H9 (cell line): ENCODE results near the gene PLEK2. TPM values are rescaled to one million over a fixed set of nuclear protein-coding genes. Genes with fewer than 3 reads are reported as not detected.

Experiments used
- DNase-seq: peaks from one replicate; pipeline ENCODE4 v3.0.0-alpha.2; 2017
- H2AFZ ChIP-seq: one replicate; pipeline ENCODE4 v1.6.1; 2013; ENCODE audit warnings: mild to moderate bottlenecking, low read length, control low read depth, moderate library complexity
- H2AK5ac ChIP-seq: 2 replicates; pipeline ENCODE4 v1.6.1; 2013; ENCODE audit warnings: low read length, control low read depth, mixed read lengths; ENCODE audit not compliant: insufficient read length
- H2BK120ac ChIP-seq: one replicate; pipeline ENCODE4 v1.6.1; 2013; ENCODE audit warnings: low read depth, mild to moderate bottlenecking, low read length, control low read depth, inconsistent platforms; ENCODE audit not compliant: poor library complexity, severe bottlenecking
- H2BK12ac ChIP-seq: 2 replicates; pipeline ENCODE4 v1.6.1; 2013; ENCODE audit warnings: low read length, control low read depth, mixed read lengths, low read depth; ENCODE audit not compliant: insufficient read length
- H2BK15ac ChIP-seq: 2 replicates; pipeline ENCODE4 v1.6.1; 2013; ENCODE audit warnings: low read depth, low read length, control low read depth
- H2BK20ac ChIP-seq: one replicate; pipeline ENCODE4 v1.6.1; 2013; ENCODE audit warnings: low read depth, mild to moderate bottlenecking, low read length, control low read depth, inconsistent platforms; ENCODE audit not compliant: poor library complexity, severe bottlenecking
- H2BK5ac ChIP-seq: 2 replicates; pipeline ENCODE4 v1.6.1; 2013; ENCODE audit warnings: low read length, control low read depth, mixed read lengths; ENCODE audit not compliant: insufficient read length
- H3K14ac ChIP-seq: 2 replicates; pipeline ENCODE4 v1.6.1; 2013; ENCODE audit warnings: low read length, control low read depth; ENCODE audit not compliant: insufficient read depth
- H3K18ac ChIP-seq: 2 replicates; pipeline ENCODE4 v1.6.1; 2013; ENCODE audit warnings: low read depth, mild to moderate bottlenecking, mixed read lengths, low read length, control low read depth; ENCODE audit not compliant: insufficient read length
- H3K23ac ChIP-seq: 2 replicates; pipeline ENCODE4 v1.6.1; 2013; ENCODE audit warnings: low read length, control low read depth, mixed read lengths, low read depth; ENCODE audit not compliant: insufficient read length
- H3K23me2 ChIP-seq: 2 replicates; pipeline ENCODE4 v1.6.1; 2013; ENCODE audit warnings: low read depth, mild to moderate bottlenecking, mixed read lengths, low read length, control low read depth; ENCODE audit not compliant: insufficient read length, poor library complexity, severe bottlenecking
- H3K27ac ChIP-seq: 2 replicates; pipeline ENCODE4 v1.5.1; 2013; ENCODE audit warnings: low read length, control low read depth, mixed read lengths, low read depth; ENCODE audit not compliant: insufficient read length
- H3K27me3 ChIP-seq: 2 replicates; pipeline ENCODE4 v1.6.1; 2013; ENCODE audit warnings: low read length, control low read depth, inconsistent platforms; ENCODE audit not compliant: insufficient read depth
- H3K4ac ChIP-seq: 2 replicates; pipeline ENCODE4 v1.6.1; 2013; ENCODE audit warnings: low read depth, mild to moderate bottlenecking, control low read depth, inconsistent platforms, low read length, moderate library complexity
- H3K4me1 ChIP-seq: 2 replicates; pipeline ENCODE4 v1.6.1; 2013; ENCODE audit warnings: low read length, control low read depth, inconsistent platforms; ENCODE audit not compliant: insufficient read depth
- H3K4me2 ChIP-seq: 2 replicates; pipeline ENCODE4 v1.6.1; 2013; ENCODE audit warnings: low read length, control low read depth, mixed read lengths; ENCODE audit not compliant: insufficient read length, insufficient read depth
- H3K56ac ChIP-seq: 2 replicates; pipeline ENCODE4 v1.6.1; 2013; ENCODE audit warnings: low read depth, mild to moderate bottlenecking, mixed read lengths, low read length, control low read depth; ENCODE audit not compliant: insufficient read length
- H3K79me1 ChIP-seq: 2 replicates; pipeline ENCODE4 v1.6.1; 2013; ENCODE audit warnings: low read depth, mild to moderate bottlenecking, moderate library complexity, low read length, control low read depth, inconsistent platforms; ENCODE audit not compliant: insufficient read depth, poor library complexity, severe bottlenecking
- H3K79me2 ChIP-seq: 2 replicates; pipeline ENCODE4 v1.6.1; 2013; ENCODE audit warnings: low read length, control low read depth, inconsistent platforms; ENCODE audit not compliant: insufficient read depth
- H3K9ac ChIP-seq: 2 replicates; pipeline ENCODE4 v1.6.1; 2013; ENCODE audit warnings: low read length, control low read depth, mixed read lengths; ENCODE audit not compliant: insufficient read length; ENCODE audit errors: extremely low read depth
- H3K9me3 ChIP-seq: one replicate; pipeline ENCODE4 v1.6.1; 2013; ENCODE audit warnings: low read depth, low read length, inconsistent platforms; ENCODE audit not compliant: control insufficient read depth
- H3T11ph ChIP-seq: one replicate; pipeline ENCODE4 v1.6.1; 2013; ENCODE audit warnings: mild to moderate bottlenecking, low read length, control low read depth, inconsistent platforms
- H4K20me1 ChIP-seq: one replicate; pipeline ENCODE4 v1.6.1; 2013; ENCODE audit not compliant: control insufficient read depth, insufficient read length, insufficient read depth
- H4K5ac ChIP-seq: 2 replicates; pipeline ENCODE4 v1.6.1; 2013; ENCODE audit warnings: low read depth, mild to moderate bottlenecking, mixed read lengths, low read length, control low read depth; ENCODE audit not compliant: insufficient read length
- H4K8ac ChIP-seq: replicated peaks from 2 replicates; pipeline ENCODE4 v1.6.1; 2013; ENCODE audit warnings: low read length, control low read depth, mixed read lengths, low read depth; ENCODE audit not compliant: insufficient read length
- H4K91ac ChIP-seq: 2 replicates; pipeline ENCODE4 v1.6.1; 2013; ENCODE audit warnings: low read depth, mild to moderate bottlenecking, moderate library complexity, mixed read lengths, low read length, control low read depth; ENCODE audit not compliant: insufficient read length
- H3K27ac Mint-ChIP-seq, 3 experiments: 2 replicates in 2 of 3; 3 replicates in 1 of 3; pipeline ENCODE4 v1.8.0; 2020 to 2021; ENCODE audit warnings: mixed read lengths in 3 of 3, mild to moderate bottlenecking in 1 of 3, moderate library complexity in 1 of 3
- H3K27me3 Mint-ChIP-seq: 2 replicates; pipeline ENCODE4 v1.8.0; 2021; ENCODE audit warnings: low read depth, mild to moderate bottlenecking, moderate library complexity, mixed read lengths
- H3K36me3 Mint-ChIP-seq, 3 experiments: 2 replicates in 2 of 3; 3 replicates in 1 of 3; pipeline ENCODE4 v1.8.0; 2020 to 2021; ENCODE audit warnings: low read depth in 3 of 3, mixed read lengths in 3 of 3; ENCODE audit not compliant: insufficient read depth in 1 of 3
- H3K4me1 Mint-ChIP-seq, 2 experiments: 2 replicates each; pipeline ENCODE4 v1.8.0; 2020; ENCODE audit warnings: mixed read lengths in 2 of 2
- H3K4me3 Mint-ChIP-seq, 2 experiments: 2 replicates in 1 of 2; 3 replicates in 1 of 2; pipeline ENCODE4 v1.8.0; 2020 to 2021; ENCODE audit warnings: mild to moderate bottlenecking in 2 of 2, mixed read lengths in 2 of 2, moderate library complexity in 1 of 2
- H3K9me3 Mint-ChIP-seq, 2 experiments: 2 replicates in 1 of 2; 3 replicates in 1 of 2; pipeline ENCODE4 v1.8.0; 2020; ENCODE audit warnings: mild to moderate bottlenecking in 2 of 2, mixed read lengths in 2 of 2, moderate library complexity in 1 of 2
- WGBS: extraction: QIAGEN DNeasy Blood & Tissue Kit; methylation state at CpG from one replicate; pipeline ENCODE4 v1.1.7; 2013; ENCODE audit warnings: missing lambda C conversion rate, low lambda C conversion rate, mixed read lengths; ENCODE audit not compliant: insufficient read length; ENCODE audit errors: extremely low coverage; 5-methylcytosine and 5-hydroxymethylcytosine counted together
- total RNA-seq: library from RNA; stranded (reverse); gene quantifications from 2 replicates; pipeline ENCODE4 v1.2.1, GENCODE V29; 2021
- TF ChIP-seq, protein P1 (sequence below): fragments of 200-600 bp; sonication (generic); conservative IDR thresholded peaks from 3 replicates; pipeline ENCODE4 v1.8.0; 2021; ENCODE audit warnings: antibody characterized with exemption, mild to moderate bottlenecking

PLEK2 gene
- total RNA-seq, 1 experiment from 2014 or later, result not detected

DNA sequence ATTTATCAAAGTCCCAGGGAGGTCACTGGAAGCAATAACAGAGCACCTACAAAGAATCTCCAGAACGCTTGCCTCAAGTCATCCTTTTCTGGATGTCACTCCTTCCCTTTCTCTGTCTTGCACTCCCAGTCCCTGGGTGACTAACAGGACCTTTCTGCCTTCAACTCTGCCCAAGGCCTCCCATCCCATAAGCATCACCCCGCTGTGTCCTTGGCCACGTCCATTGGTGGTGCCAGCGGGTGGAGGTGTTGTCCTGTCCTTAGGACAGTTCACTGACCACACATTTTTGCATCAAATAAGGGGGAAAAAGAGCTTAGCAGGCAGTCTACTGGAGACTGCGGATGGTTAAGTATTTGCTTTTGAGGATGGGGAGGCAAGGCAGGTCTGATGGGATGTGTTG is 23.6 kb upstream of the PLEK2 start:
- Mint-ChIP-seq H3K4me1 (peaks cover 0 to 2% of the 10 kb centered on the region in 2 experiments; a peak in 3 of 4 replicates), H3K27me3 (no peaks in the 10 kb centered on the region; the same call in 1 of the 2 replicates), H3K4me3 (no peak overlapping the region), H3K9me3 (no peaks in the 10 kb centered on the region), H3K27ac (peak overlapping the region in 1 of 3 experiments; percentile 16; a peak in 1 of 7 replicates), H3K36me3 (no peaks in the 10 kb centered on the region)
- no peaks in the 10 kb centered on the region for H3K9me3 ChIP-seq
- DNase-seq, result no peak
- H2AFZ ChIP-seq, result no peak overlapping the region
- no CpG with 5 or more reads among the region's 5 CpGs for WGBS
- H3K27me3 ChIP-seq, result no peaks in the 10 kb centered on the region
- no peak overlapping the region for H4K5ac ChIP-seq
- no peaks in the 10 kb centered on the region for H3K79me2 ChIP-seq
- H3K27ac ChIP-seq, result no peak overlapping the region
- H2BK120ac ChIP-seq, result no peak overlapping the region
- no peak overlapping the region for H3K4ac ChIP-seq
- H4K20me1 ChIP-seq, result no peaks in the 10 kb centered on the region
- TF ChIP-seq, protein P1, sequence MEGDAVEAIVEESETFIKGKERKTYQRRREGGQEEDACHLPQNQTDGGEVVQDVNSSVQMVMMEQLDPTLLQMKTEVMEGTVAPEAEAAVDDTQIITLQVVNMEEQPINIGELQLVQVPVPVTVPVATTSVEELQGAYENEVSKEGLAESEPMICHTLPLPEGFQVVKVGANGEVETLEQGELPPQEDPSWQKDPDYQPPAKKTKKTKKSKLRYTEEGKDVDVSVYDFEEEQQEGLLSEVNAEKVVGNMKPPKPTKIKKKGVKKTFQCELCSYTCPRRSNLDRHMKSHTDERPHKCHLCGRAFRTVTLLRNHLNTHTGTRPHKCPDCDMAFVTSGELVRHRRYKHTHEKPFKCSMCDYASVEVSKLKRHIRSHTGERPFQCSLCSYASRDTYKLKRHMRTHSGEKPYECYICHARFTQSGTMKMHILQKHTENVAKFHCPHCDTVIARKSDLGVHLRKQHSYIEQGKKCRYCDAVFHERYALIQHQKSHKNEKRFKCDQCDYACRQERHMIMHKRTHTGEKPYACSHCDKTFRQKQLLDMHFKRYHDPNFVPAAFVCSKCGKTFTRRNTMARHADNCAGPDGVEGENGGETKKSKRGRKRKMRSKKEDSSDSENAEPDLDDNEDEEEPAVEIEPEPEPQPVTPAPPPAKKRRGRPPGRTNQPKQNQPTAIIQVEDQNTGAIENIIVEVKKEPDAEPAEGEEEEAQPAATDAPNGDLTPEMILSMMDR, result no peak
- H3K79me1 ChIP-seq, result no peaks in the 10 kb centered on the region
- H3K4me2 ChIP-seq, result no peak overlapping the region
- no peak overlapping the region for H3K18ac ChIP-seq
- H2AK5ac ChIP-seq, result no peak overlapping the region
- H3K56ac ChIP-seq, result no peak overlapping the region
- no peak overlapping the region for H4K8ac ChIP-seq
- no peak overlapping the region for H2BK12ac ChIP-seq
- no peak overlapping the region for H3K9ac ChIP-seq
- no peak overlapping the region for H3K14ac ChIP-seq
- H3K23ac ChIP-seq, result no peak overlapping the region
- no peak overlapping the region for H2BK15ac ChIP-seq
- H4K91ac ChIP-seq, result no peak overlapping the region
- H3K23me2 ChIP-seq, result no peaks in the 10 kb centered on the region
- no peak overlapping the region for H3T11ph ChIP-seq
- H2BK20ac ChIP-seq, result no peak overlapping the region
- no peak overlapping the region for H2BK5ac ChIP-seq
- H3K4me1 ChIP-seq, result no peaks in the 10 kb centered on the region
